ENCODE data around the gene C6. TPM values are rescaled to one million over a fixed set of nuclear protein-coding genes. Genes with fewer than 3 reads are reported as not detected.

Gene C6
- polyA plus RNA-seq, 1 donor from 2014 or later = 2.6 TPM

- no peak overlapping the region for H3K4me3 ChIP-seq (ENCODE audit: low read length)
- H3K9ac ChIP-seq (ENCODE audit: low read length) = no peak overlapping the region
- no peaks in the 10 kb centered on the region for H3K9me2 ChIP-seq (ENCODE audit: insufficient read depth, low read length)
- H2AFZ ChIP-seq (ENCODE audit: low read depth, low read length) = no peak overlapping the region
- no peaks in the 10 kb centered on the region for H3F3A ChIP-seq (ENCODE audit: insufficient read depth, low read length, poor library complexity, severe bottlenecking)
- H3K4me2 ChIP-seq (ENCODE audit: low read length) = no peak overlapping the region
- no peak overlapping the region for H3K27ac ChIP-seq (ENCODE audit: low read length)
- no peaks in the 10 kb centered on the region for H3K9me3 ChIP-seq (ENCODE audit: low read length)
- H3K79me2 ChIP-seq (replicated peaks; ENCODE audit: insufficient read depth, low read length) = no peaks in the 10 kb centered on the region
- no peaks in the 10 kb centered on the region for H3K27me3 ChIP-seq (ENCODE audit: insufficient read depth, low read depth, low read length)
- H4K20me1 ChIP-seq (ENCODE audit: insufficient read depth) = no peaks in the 10 kb centered on the region
- no peak for TF ChIP-seq TAF1 (IDR thresholded peaks at IDR 0.05; ENCODE audit: low read depth)
- TF ChIP-seq SMC3 (conservative IDR thresholded peaks at IDR 0.05; ENCODE audit: poor library complexity) = no peak
- TF ChIP-seq REST (IDR thresholded peaks at IDR 0.05; ENCODE audit: borderline replicate concordance) = no peak
- no peak for TF ChIP-seq EP300 (conservative IDR thresholded peaks at IDR 0.05; ENCODE audit: poor library complexity, severe bottlenecking)
- TF ChIP-seq CTCF (IDR thresholded peaks at IDR 0.05; ENCODE audit: poor library complexity, severe bottlenecking) = no peak
- TF ChIP-seq EZH2 (IDR thresholded peaks at IDR 0.05; ENCODE audit: borderline replicate concordance, insufficient read depth, low read length, poor library complexity, severe bottlenecking) = no peak
- TF ChIP-seq MXI1 (conservative IDR thresholded peaks at IDR 0.05; ENCODE audit: poor library complexity, severe bottlenecking) = no peak
- TF ChIP-seq RAD21 (conservative IDR thresholded peaks at IDR 0.05) = no peak
- no peak for TF ChIP-seq POLR2AphosphoS5 (IDR thresholded peaks at IDR 0.05)
- H3K36me3 ChIP-seq (ENCODE audit: insufficient read depth, low read length) = no peaks in the 10 kb centered on the region
Observed at GRCh38 chr5:41250351-41250987, 37.1 kb upstream of the C6 start.

GRCh38 chr5:41247135-41247534, 33.8 kb upstream of the C6 start:
- Histone ChIP-seq H4K20me1 (ENCODE audit: insufficient read depth) (no peaks in the 10 kb centered on the region), H3K27ac (ENCODE audit: low read length) (no peak overlapping the region), H3K9ac (ENCODE audit: low read length) (no peak overlapping the region), H3K9me3 (ENCODE audit: low read length) (no peaks in the 10 kb centered on the region), H3F3A (ENCODE audit: insufficient read depth, low read length, poor library complexity, severe bottlenecking) (no peaks in the 10 kb centered on the region), H3K36me3 (ENCODE audit: insufficient read depth, low read length) (no peaks in the 10 kb centered on the region), H3K27me3 (ENCODE audit: insufficient read depth, low read depth, low read length) (no peaks in the 10 kb centered on the region), H3K4me2 (ENCODE audit: low read length) (no peak overlapping the region), H3K9me2 (ENCODE audit: insufficient read depth, low read length) (no peaks in the 10 kb centered on the region), H2AFZ (ENCODE audit: low read depth, low read length) (no peak overlapping the region), H3K4me3 (ENCODE audit: low read length) (no peak overlapping the region), H3K79me2 (replicated peaks; ENCODE audit: insufficient read depth, low read length) (no peaks in the 10 kb centered on the region)
- TF ChIP-seq EP300 (conservative IDR thresholded peaks at IDR 0.05; ENCODE audit: poor library complexity, severe bottlenecking) (no peak), MXI1 (conservative IDR thresholded peaks at IDR 0.05; ENCODE audit: poor library complexity, severe bottlenecking) (no peak), RAD21 (conservative IDR thresholded peaks at IDR 0.05) (no peak), EZH2 (IDR thresholded peaks at IDR 0.05; ENCODE audit: borderline replicate concordance, insufficient read depth, low read length, poor library complexity, severe bottlenecking) (no peak), CTCF (IDR thresholded peaks at IDR 0.05; ENCODE audit: poor library complexity, severe bottlenecking) (no peak), SMC3 (conservative IDR thresholded peaks at IDR 0.05; ENCODE audit: poor library complexity) (no peak), REST (IDR thresholded peaks at IDR 0.05; ENCODE audit: borderline replicate concordance) (no peak)

Measured in neural cell (in vitro differentiated cells).